Sigmoid colon (tissue), 7 donors: ENCODE results near the gene NTN1. TPM values are rescaled to one million over a fixed set of nuclear protein-coding genes. Genes with fewer than 3 reads are reported as not detected.
A peak's percentile ranks its signal among the peaks of the same experiment; 100 is the strongest.

Experiments used
- DNase-seq: peaks from one replicate; pipeline ENCODE4 v3.0.0-alpha.2; 2019
- H3K27ac ChIP-seq, 4 donors: fragments of 200-600 bp; sonication (generic); one replicate each; pipeline ENCODE4 v1.5.1; 2016 to 2019; ENCODE audit warnings: mild to moderate bottlenecking in 1 of 4
- H3K27me3 ChIP-seq, 3 donors: fragments of 200-600 bp; sonication (generic); one replicate each; pipeline ENCODE4 v1.5.1; 2019; ENCODE audit warnings: mild to moderate bottlenecking in 1 of 3
- H3K36me3 ChIP-seq, 4 donors: fragments of 200-600 bp; sonication (generic); one replicate each; pipeline ENCODE4 v1.5.1; 2016 to 2019
- H3K4me1 ChIP-seq, 4 donors: fragments of 200-600 bp; sonication (generic); one replicate each; pipeline ENCODE4 v1.5.1; 2017 to 2019
- H3K4me3 ChIP-seq, 4 donors: fragments of 200-600 bp; sonication (generic); one replicate each; pipeline ENCODE4 v1.5.1; 2017 to 2019; ENCODE audit warnings: mild to moderate bottlenecking in 2 of 4, moderate library complexity in 1 of 4
- H3K9me3 ChIP-seq, 4 donors: fragments of 200-600 bp in 3 of 4; sonication (generic) in 3 of 4; one replicate each; pipeline versions ENCODE4 v1.5.1 to v1.6.1; 2013 to 2019
- EP300 ChIP-seq, 4 donors: sonication (generic); formaldehyde crosslinking; IDR thresholded peaks; one replicate each; pipeline ENCODE4 v1.6.1; 2017; ENCODE audit warnings: antibody characterized with exemption in 4 of 4
- POLR2A ChIP-seq, 2 donors: fragments of 450-650 bp; IDR thresholded peaks; one replicate each; pipeline ENCODE4 v1.6.1; 2016; ENCODE audit warnings: antibody characterized with exemption in 2 of 2, mild to moderate bottlenecking in 2 of 2, moderate library complexity in 2 of 2
- POLR2AphosphoS5 ChIP-seq, 4 donors: sonication (generic); formaldehyde crosslinking; IDR thresholded peaks; one replicate each; pipeline ENCODE4 v1.6.1; 2017; ENCODE audit warnings: antibody characterized with exemption in 4 of 4
- WGBS, 2 donors: extraction: QIAGEN DNeasy Blood & Tissue Kit; methylation state at CpG; one replicate each; pipeline ENCODE4 v1.1.7; 2013; 5-methylcytosine and 5-hydroxymethylcytosine counted together
- intact Hi-C: fragments of 100-400 bp; cut with DNase I; formaldehyde crosslinking; loops from one replicate; pipeline ENCODE4 v1.15.1; 2023
- polyA plus RNA-seq, 3 donors: library from polyadenylated mRNA; stranded (reverse); fragments of 200-250 nt; gene quantifications; one replicate each; pipeline ENCODE4 v1.2.3, GENCODE V29; 2013
- total RNA-seq, 4 donors: library from RNA; depleted of rRNA; stranded (reverse); fragments of >200 nt; gene quantifications; one replicate each; pipeline ENCODE4 v1.1.0, GENCODE V29; 2016
- TF ChIP-seq, protein P1 (sequence below), 4 experiments: fragments of 450-650 bp in 3 of 4; fragments of 200-600 bp in 1 of 4; IDR thresholded peaks; one replicate each; pipeline ENCODE4 v1.5.1; 2016 to 2019; ENCODE audit warnings: antibody characterized with exemption in 4 of 4, mild to moderate bottlenecking in 3 of 4, moderate library complexity in 2 of 4
- donor health status: healthy with polysubstance abuse.
- donor health status: Bipolar disorder and iron deficiency.
- donor health status: healthy.

NTN1 gene
- total and polyA plus RNA-seq, 7 donors: 0.69 to 20.3 (median 10.5) TPM

DNA sequence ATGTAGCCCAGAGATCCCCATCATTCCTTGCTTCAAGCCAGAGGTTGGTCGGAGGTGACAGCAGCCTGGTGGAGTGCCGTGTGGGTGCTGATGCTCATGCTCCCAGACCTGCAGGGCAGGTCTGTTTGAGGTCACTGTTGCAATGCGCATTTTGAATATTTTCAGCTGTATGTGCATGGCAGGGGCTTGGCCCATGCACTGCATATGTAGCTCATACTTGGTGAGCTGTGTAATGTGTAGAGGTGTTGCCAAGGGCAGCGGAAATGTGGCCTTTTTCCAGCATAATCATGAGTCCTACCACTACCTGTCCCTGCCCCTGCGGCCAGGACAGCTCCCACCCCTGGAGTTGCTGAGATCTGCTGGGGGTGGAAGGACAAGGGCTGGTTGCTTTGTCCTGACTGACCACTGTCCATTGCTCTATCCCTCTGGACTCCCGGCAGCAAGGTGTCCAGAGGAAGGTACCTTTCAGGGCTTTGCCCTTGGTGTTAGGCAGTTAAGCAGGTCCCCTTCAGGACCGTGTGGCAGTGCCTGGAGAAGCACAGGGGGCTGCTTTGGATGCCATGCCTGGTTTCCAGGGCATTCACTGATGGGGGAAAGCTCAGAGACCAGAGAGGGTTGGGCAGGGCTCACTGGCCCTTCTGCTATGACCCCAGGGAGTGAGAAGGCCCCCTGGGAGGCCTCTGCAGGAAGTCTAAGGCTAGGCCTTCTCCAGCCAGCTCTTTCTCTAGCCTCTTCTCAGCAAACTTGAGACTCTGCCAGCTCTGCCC, 215.2 kb downstream of the NTN1 start:
- Histone ChIP-seq H3K9me3 (no peaks in the 10 kb centered on the region), H3K4me1 (peaks cover 3 to 29% (median 26%) of the 10 kb centered on the region in 4 donors), H3K27ac (peak overlapping the region in 1 of 4 donors; percentile 96), H3K36me3 (no peaks in the 10 kb centered on the region), H3K4me3 (no peak overlapping the region), H3K27me3 (no peaks in the 10 kb centered on the region)
- WGBS, 2 donors: 77 to 92% methylated on average over 7 of the region's 7 CpGs
- DNase-seq: no peak
- TF ChIP-seq POLR2AphosphoS5 (IDR thresholded peaks at IDR 0.05) (no peak), EP300 (IDR thresholded peaks at IDR 0.05) (no peak), POLR2A (IDR thresholded peaks at IDR 0.05) (no peak)
- TF ChIP-seq, protein P1, sequence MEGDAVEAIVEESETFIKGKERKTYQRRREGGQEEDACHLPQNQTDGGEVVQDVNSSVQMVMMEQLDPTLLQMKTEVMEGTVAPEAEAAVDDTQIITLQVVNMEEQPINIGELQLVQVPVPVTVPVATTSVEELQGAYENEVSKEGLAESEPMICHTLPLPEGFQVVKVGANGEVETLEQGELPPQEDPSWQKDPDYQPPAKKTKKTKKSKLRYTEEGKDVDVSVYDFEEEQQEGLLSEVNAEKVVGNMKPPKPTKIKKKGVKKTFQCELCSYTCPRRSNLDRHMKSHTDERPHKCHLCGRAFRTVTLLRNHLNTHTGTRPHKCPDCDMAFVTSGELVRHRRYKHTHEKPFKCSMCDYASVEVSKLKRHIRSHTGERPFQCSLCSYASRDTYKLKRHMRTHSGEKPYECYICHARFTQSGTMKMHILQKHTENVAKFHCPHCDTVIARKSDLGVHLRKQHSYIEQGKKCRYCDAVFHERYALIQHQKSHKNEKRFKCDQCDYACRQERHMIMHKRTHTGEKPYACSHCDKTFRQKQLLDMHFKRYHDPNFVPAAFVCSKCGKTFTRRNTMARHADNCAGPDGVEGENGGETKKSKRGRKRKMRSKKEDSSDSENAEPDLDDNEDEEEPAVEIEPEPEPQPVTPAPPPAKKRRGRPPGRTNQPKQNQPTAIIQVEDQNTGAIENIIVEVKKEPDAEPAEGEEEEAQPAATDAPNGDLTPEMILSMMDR (IDR thresholded peaks at IDR 0.05): no peak
- intact Hi-C loops: loop anchor here (5.0 kb wide), 1 partner anchor 119 kb away; no protein-coding TSS in a partner anchor

DNA sequence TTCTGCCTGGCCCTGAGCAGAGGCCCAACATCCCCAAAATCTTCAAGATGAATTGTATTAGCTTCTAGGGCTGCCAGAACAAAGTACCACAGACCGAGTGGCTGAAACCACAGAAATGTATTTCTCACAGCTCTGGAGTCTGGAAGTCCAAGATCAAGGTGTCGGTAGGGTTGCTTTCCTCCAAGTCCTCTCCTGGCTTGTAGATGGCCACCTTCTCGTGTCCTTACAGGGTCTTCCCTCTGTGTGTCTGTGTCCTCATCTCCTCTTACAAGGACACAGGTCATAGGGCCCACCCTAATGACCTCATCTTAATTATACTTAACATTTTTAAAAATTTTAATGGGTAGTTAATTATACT, 215.7 kb downstream of the NTN1 start:
- Histone ChIP-seq H3K4me3 (no peak overlapping the region), H3K36me3 (no peaks in the 10 kb centered on the region), H3K27ac (peak overlapping the region in 1 of 4 donors; percentile 96), H3K27me3 (no peaks in the 10 kb centered on the region), H3K9me3 (no peaks in the 10 kb centered on the region), H3K4me1 (peaks cover 3 to 35% (median 31%) of the 10 kb centered on the region in 4 donors)
- intact Hi-C loops: loop anchor here (5.0 kb wide), 1 partner anchor 120 kb away; no protein-coding TSS in a partner anchor
- WGBS, 2 donors: 92 to 93% methylated on average over 3 of the region's 3 CpGs
- DNase-seq: no peak
- TF ChIP-seq POLR2A (IDR thresholded peaks at IDR 0.05) (no peak), POLR2AphosphoS5 (IDR thresholded peaks at IDR 0.05) (no peak), EP300 (IDR thresholded peaks at IDR 0.05) (no peak)
- TF ChIP-seq, protein P1 (IDR thresholded peaks at IDR 0.05): no peak

DNA sequence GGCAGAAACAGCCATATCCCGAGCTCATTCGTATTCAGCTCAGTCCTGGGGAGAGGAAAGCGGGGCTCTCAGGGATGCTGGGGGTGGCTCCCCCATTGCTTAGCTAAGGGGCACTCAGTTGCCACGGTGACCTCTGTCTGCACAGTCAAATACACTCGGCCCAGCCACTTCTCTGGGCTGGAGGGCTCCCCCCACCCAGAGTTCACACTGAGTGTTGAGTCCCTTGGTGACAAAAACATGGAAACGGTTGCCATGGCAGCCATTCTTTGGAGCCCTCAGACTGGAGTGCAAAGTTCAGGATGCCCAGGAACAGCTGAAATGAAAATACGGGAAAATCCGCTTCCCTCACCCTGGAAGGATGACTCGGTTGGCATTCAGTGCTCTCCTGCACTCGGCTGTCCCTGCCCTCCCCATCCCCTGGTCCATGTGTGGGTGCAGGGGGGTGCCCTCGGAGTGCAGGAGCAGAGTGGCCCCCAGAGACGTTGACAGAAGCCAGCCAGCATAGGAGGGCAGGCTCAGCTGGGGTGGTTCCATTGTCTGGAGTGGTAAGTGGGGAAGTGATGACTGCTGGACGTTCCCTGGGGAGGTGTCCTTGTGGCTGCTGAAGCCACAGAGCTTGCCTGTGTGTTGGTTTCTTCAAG, 216.5 kb downstream of the NTN1 start:
- intact Hi-C loops: loop anchor here (2.0 to 5.0 kb wide), 2 partner anchors 120 to 235 kb away; no protein-coding TSS in a partner anchor

DNA sequence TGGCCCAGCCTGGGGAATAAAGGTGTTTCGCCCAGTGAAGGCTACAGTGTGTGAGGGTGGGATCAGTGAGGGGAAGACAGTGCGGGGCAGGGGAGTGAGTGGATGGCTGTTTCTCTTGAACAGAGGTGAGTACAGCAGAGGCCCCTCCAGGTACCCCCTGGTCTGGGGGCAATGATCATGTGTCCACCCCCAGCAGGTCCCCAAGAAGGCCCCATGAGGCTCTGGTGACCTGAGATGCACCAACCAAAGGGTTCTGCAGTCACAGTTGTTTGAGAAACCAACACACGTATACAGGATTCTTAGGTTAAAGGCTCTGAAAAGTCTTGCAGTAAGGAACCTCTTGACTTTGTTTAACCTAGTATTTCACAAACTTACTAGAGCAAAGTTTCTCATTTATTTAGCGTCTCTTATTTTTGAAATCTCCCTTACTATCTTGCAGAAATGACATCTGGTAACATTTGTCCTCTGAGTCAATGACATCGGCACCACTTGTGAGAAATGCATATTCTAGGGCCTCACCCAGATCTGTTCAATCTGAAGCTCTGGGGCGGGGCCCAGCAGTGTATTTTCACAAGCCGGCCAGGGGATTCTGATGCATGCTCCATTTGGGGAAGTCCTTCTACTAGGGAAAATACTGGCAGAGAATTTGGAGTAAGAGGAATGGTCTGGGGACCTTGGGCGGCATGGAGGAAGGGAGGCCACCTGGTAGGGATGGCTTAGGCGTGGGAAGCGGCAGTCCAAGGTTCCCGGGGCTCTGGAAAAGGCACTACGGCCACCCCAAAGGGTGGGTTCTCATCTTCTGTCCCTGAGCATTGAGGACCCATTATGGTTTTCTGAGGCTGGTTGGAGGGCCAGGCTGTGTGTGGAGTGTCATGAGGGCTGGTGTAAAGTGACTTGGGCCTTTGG, 217.3 kb downstream of the NTN1 start:
- Histone ChIP-seq H3K27me3 (no peaks in the 10 kb centered on the region), H3K27ac (peak overlapping the region; percentile 92 to 96 (median 95)), H3K9me3 (no peaks in the 10 kb centered on the region), H3K4me3 (peak overlapping the region in 1 of 4 donors; percentile 53), H3K4me1 (peaks cover 3 to 46% (median 41%) of the 10 kb centered on the region in 4 donors), H3K36me3 (no peaks in the 10 kb centered on the region)
- DNase-seq: peak; percentile 61
- WGBS, 2 donors: 81 to 88% methylated on average over 12 of the region's 12 CpGs
- intact Hi-C loops: loop anchor here (2.0 to 5.0 kb wide), 2 partner anchors 121 to 236 kb away; no protein-coding TSS in a partner anchor
- TF ChIP-seq, protein P1 (IDR thresholded peaks at IDR 0.05): no peak
- TF ChIP-seq POLR2A (IDR thresholded peaks at IDR 0.05): no peak
- no peak for TF ChIP-seq POLR2AphosphoS5 (IDR thresholded peaks at IDR 0.05)
- TF ChIP-seq EP300 (IDR thresholded peaks at IDR 0.05): no peak

More for the DNA sequence above, 216.5 kb downstream of the NTN1 start:
- peaks cover 3 to 42% (median 36%) of the 10 kb centered on the region in 4 donors for H3K4me1 ChIP-seq
- no peaks in the 10 kb centered on the region for H3K36me3 ChIP-seq
- TF ChIP-seq EP300 (IDR thresholded peaks at IDR 0.05) (no peak), POLR2AphosphoS5 (IDR thresholded peaks at IDR 0.05) (no peak), POLR2A (IDR thresholded peaks at IDR 0.05) (no peak)
- TF ChIP-seq, protein P1 (IDR thresholded peaks at IDR 0.05): no peak
- H3K27me3 ChIP-seq: no peaks in the 10 kb centered on the region
- no peak overlapping the region for H3K4me3 ChIP-seq
- H3K9me3 ChIP-seq: no peaks in the 10 kb centered on the region
- WGBS, 2 donors: 71 to 77% methylated on average over 13 of the region's 13 CpGs
- peak; percentile 64 for DNase-seq
- peak overlapping the region in 1 of 4 donors; percentile 96 for H3K27ac ChIP-seq
